GM12891 (cell line): ENCODE data around the gene PSMB4.

ENCODE experiments used
- PAX5 ChIP-seq: IDR thresholded peaks from 2 replicates; pipeline ENCODE4 v1.6.1; 2011; ENCODE audit warnings: low read length, moderate library complexity, mild to moderate bottlenecking; ENCODE audit not compliant: insufficient read depth, severe bottlenecking
- POLR2A ChIP-seq: IDR thresholded peaks from 2 replicates; pipeline ENCODE4 v1.6.1; 2011; ENCODE audit warnings: low read depth, low read length, control low read depth
- POLR2AphosphoS5 ChIP-seq: IDR thresholded peaks from 2 replicates; pipeline ENCODE4 v1.6.1; 2011; ENCODE audit warnings: low read depth, low read length, control low read depth

DNA sequence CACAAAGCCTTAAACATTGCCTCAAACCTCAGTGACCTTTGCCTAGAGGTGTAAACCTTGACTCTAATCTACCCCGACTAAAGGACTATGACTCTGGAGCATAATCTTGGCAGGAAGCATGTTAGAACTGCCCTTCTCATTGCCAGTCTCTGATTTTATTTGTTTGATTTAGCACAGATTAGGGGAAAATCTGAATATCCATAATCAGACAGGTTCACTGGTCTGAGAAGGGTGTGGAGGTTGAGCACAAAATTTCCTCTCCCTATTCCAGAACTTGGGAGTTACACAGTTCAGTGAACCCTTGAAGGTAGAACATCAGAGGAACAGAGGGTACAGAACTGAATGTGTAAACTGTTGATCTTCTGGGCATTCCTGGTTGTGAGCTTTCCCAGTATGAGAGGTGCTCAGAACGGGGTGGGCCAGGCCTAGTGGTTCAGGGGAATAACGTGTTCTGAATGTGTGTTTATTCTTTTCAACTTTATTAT, 8.3 kb upstream of the PSMB4 start:
- no peak for TF ChIP-seq POLR2A
- no peak for TF ChIP-seq POLR2AphosphoS5
- no peak for TF ChIP-seq PAX5
